ENCODE results near the gene RABEP1.

Gene RABEP1

DNA sequence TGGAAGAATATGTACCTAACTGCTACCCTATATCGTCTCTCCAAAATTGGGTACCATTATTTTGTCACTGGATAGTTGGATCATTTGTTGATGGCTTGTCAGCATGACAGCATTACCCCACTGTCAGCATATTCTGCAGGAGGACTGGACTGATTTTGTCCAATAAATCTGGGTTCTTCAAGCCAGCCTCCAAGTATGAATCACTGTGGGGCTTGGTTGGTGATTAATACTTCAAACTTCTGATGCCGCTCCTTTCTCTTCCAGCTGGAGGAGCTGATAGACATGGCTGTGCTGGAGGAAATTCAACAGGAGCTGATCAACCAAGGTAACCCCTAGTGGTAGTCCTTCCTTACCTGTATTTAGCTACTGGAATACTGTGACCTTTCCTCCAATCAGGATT, 140.4 kb downstream of the RABEP1 start:
- no peak for DNase-seq

- DNase-seq: no peak
Measured at GRCh38 chr17:5424909-5425308, 142.8 kb downstream of the RABEP1 start.

DNA sequence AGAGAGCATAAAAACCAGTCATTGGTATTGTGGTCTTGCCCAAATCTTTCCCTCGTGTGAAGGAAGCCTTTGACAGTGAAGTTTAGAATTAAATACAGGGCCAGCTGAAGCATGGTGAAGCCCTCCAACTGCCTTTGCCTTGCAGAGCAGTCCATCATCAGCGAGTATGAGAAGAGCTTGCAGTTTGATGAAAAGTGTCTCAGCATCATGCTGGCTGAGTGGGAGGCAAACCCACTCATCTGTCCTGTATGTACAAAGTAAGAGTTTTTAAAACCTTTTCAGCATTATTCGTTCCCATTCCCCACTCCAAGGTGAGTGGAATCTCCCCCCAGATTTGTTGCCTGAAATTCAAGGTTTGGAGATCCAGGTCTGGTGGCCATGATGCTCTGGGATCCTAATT, 143.7 kb downstream of the RABEP1 start:
- no peak for DNase-seq

DNA sequence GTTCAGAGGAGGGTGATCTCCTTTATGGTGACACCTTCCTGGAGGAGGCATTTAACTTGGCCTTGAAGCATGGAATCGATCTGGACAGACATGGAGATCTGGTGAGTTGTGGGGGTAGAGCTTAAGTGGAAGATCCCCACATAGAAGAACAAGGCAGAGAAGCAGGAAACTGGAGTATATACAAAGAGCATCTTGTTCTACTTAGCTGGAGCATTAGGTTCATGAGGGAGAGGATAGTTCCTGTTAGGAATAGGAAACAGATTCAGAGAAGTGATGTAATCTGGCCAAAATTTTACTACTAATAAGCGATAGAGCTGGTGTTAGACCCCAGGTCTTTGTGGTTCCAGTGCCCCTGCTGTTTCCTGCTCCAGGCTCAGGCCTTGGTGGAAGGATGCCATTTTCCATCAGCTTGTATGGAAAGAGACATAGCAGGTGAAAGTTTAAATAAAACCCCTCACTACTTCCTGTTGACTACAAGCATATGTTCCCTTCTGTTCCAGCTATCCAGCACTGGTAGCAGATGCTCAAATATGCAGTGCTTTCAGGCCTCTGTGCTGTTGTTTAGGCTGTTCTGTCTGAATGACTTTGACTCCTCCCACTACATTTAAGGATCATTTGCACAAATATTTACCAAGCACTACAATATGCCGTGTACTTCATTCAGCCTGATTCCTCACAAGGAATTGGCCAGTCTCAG, 147.3 kb downstream of the RABEP1 start:
- no peak for DNase-seq

DNA sequence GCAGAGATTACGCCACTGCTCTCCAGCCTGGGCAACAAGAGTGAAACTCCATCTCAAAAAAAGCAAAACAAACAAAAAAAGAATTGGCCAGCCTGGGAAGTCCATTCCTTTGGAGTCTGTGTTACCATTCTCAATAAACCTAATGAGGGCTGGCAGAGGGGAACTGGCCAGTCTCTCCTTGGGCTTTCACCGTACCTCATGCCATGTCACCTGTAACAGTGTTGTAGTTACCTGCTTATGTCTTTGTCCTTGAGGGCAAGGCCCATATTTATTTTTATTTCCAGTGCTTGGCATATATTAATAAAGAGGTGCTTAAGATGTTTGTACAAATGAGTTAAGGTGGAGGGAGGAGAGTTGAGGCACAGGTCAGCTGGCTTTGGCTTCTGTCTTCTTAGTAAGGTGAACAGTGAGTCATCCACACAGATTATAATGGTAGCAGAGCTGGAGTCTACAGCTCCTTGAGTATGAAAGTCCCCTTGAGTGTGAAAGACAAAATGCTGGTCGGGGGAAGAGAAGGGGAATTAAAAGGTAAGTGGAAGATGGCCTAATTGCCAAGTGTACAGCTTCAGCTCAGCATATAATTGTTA, 148.4 kb downstream of the RABEP1 start:
- no peak for DNase-seq

DNA sequence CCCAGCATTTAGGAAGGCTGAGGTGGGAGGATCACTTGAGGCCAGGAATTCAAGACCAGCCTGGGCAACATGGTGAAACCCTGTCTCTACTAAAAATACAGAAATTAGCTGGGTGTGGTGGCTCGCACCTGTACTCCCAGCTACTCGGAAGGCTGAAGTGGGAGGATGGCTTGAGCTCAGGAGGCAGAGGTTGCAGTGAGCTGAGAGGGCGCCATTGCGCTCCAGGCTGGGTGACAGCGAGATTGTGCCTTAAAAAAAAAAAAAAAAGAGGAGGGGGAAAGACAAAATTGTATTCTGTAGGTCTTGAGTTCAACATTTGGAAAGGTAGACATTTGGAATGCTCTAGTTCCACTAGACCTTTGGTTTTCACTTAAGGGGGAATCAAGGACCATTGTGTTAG, 149.2 kb downstream of the RABEP1 start:
- peak; percentile 5 for DNase-seq

DNA sequence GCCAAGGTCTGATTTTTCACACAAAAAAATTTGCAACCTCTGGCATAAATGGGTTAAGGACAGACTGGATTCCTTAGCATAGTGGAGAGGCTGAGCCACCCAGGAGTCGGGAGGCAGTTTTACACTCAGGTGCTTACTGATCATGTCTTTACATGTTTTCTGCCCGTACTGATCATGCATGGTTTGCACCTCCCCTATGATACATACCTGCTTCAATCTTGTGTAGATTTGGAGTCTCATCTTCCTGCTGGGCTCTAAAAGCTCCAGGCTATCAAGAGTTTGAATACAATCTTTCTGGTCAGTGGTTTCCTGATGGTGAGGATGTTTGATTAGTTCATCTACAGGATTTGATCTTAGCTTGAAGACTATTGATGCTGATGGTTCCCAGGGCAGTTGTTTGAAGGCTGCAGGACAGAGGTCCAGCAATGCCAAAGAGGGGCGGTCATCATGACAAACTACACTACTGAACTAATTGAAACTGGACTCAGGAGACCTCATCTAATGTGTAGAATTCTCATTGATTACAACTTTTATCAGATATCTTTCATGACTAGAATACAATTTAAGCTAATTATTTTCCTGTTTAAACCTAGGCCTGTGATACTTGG, 150.0 kb downstream of the RABEP1 start:
- no peak for DNase-seq

DNA sequence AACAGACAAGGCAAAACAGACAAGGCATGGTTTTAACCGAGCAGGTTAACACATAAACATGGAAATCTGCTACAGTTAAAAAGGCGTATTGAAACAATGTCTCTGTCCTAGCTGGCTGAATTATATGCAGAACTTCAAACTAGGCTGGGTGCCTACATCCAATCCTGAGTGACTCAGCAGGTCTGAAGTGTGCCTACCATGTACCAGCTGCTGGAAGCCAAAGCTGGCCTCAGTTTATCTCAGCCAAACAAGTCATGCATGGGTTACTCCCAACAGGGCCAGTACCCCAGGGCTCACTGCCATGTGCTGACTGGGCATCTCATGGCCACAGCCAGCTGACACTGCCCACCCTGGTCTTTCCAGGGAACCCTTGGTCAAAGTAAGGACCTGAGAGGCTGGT, 152.9 kb downstream of the RABEP1 start:
- no peak for DNase-seq

Data from NCI-H2171 treated with DMSO at 0.1 percent for 48 hours (cell line).